ENCODE measurements around the gene RIC3.

Gene RIC3

GRCh38 chr11:8086001-8086479 is 82.8 kb downstream of the RIC3 start:
- DNase-seq, result no peak

GRCh38 chr11:8085011-8085645 is 83.7 kb downstream of the RIC3 start:
- DNase-seq, result no peak

GRCh38 chr11:8084352-8084751 is 84.5 kb downstream of the RIC3 start:
- no peak for DNase-seq

GRCh38 chr11:8083871-8084281 is 84.9 kb downstream of the RIC3 start:
- DNase-seq, result no peak

- no peak for DNase-seq
These were observed 85.8 kb downstream of the RIC3 start for GRCh38 chr11:8083088-8083395.

- DNase-seq, result no peak
These were observed 86.3 kb downstream of the RIC3 start for GRCh38 chr11:8082391-8083087.

- DNase-seq, result no peak
These were observed 87.1 kb downstream of the RIC3 start for GRCh38 chr11:8081591-8082250.

- DNase-seq, result no peak
These were observed 87.9 kb downstream of the RIC3 start, which contains the start of gene TUB for GRCh38 chr11:8080674-8081590. Gene TUB, plus strand, starts transcription at chr11:8081211. Its CDS starts 300 bp downstream, at chr11:8081511.

- DNase-seq, result no peak
These were observed 88.7 kb downstream of the RIC3 start for GRCh38 chr11:8080069-8080670.

- no peak for DNase-seq
These were observed 89.6 kb downstream of the RIC3 start for GRCh38 chr11:8079111-8079675.

- no peak for DNase-seq
These were observed 93.6 kb downstream of the RIC3 start for GRCh38 chr11:8075119-8075726.

GRCh38 chr11:8071616-8072581 is 96.9 kb downstream of the RIC3 start:
- no peak for DNase-seq

- no peak for DNase-seq
These were observed 98.3 kb downstream of the RIC3 start for GRCh38 chr11:8070417-8071115.

- DNase-seq, result no peak
These were observed 99.1 kb downstream of the RIC3 start for GRCh38 chr11:8069771-8070170.

- DNase-seq, result no peak
These were observed 100.1 kb downstream of the RIC3 start for GRCh38 chr11:8068605-8069221.

GRCh38 chr11:8067929-8068575 is 100.8 kb downstream of the RIC3 start:
- DNase-seq, result no peak

GRCh38 chr11:8067567-8067928 is 101.3 kb downstream of the RIC3 start:
- DNase-seq, result no peak

- no peak for DNase-seq
These were observed 101.8 kb downstream of the RIC3 start for GRCh38 chr11:8066911-8067455.
